HCT116 (cell line): ENCODE data around the gene PRPH. TPM values are rescaled to one million over a fixed set of nuclear protein-coding genes. Genes with fewer than 3 reads are reported as not detected.

ENCODE experiments used
- ATAC-seq: fragments of 200-7000 bp; cut with Tn5 transposase; 2 replicates; pipeline ENCODE4 v1.9.1; 2020; ENCODE audit warnings: mild to moderate bottlenecking, moderate library complexity
- BruUV-seq: library from RNA; stranded (reverse); fragments of 400-500 nt; replicated peaks from 2 replicates; lab custom pipeline; 2021; lab: Mats Ljungman, UMichigan
- CTCF ChIA-PET: fragments of 300-600 bp; sonication (Branson Sonifier 250); formaldehyde crosslinking; loops from one replicate; lab custom pipeline; 2021; ENCODE audit warnings: antibody characterized with exemption; lab: Charles Lee
- POLR2A ChIA-PET: fragments of 300-600, 350-600 bp; sonication (Branson Sonifier 250); formaldehyde crosslinking; loops from one replicate; lab custom pipeline; 2021; ENCODE audit warnings: antibody characterized with exemption; lab: Charles Lee
- RAD21 ChIA-PET, 2 experiments: fragments of 300-600 bp; sonication (Branson Sonifier 250); formaldehyde crosslinking; loops; one replicate each; lab custom pipeline; 2023; ENCODE audit warnings: low total read pairs in 2 of 2; ENCODE audit not compliant: uncharacterized antibody in 2 of 2, unreplicated experiment in 2 of 2, low non-redundant PET in 1 of 2; lab: Charles Lee
- DNase-seq: peaks from one replicate; pipeline ENCODE4 v3.0.0-alpha.2; 2010; ENCODE audit warnings: low read depth, low spot score
- H2AFZ ChIP-seq: fragments of 200-600 bp; shearing (Covaris generic), sonication (generic); 2 replicates; pipeline ENCODE4 v1.6.1; 2017; ENCODE audit warnings: low read depth, mixed run types, mixed read lengths, antibody characterized with exemption, low read length; ENCODE audit not compliant: poor library complexity, severe bottlenecking
- H3K27ac ChIP-seq: 2 replicates; pipeline ENCODE4 v1.5.1; 2012; ENCODE audit warnings: low read depth, low read length
- H3K27me3 ChIP-seq: fragments of 200-600 bp; sonication (generic); 2 replicates; pipeline ENCODE4 v1.6.1; 2016; ENCODE audit warnings: mixed run types, low read length, mixed read lengths; ENCODE audit not compliant: insufficient read depth
- H3K36me3 ChIP-seq, 2 experiments: fragments of 200-500 bp in 1 of 2; fragments of 200-600 bp in 1 of 2; sonication (Bioruptor generic) in 1 of 2; sonication (generic) in 1 of 2; 2 replicates each; pipeline versions ENCODE4 v1.5.1 to v1.6.1; 2014 to 2016; ENCODE audit warnings: low read length in 2 of 2, inconsistent platforms in 1 of 2, mixed read lengths in 1 of 2, mixed run types in 1 of 2; ENCODE audit not compliant: insufficient read depth in 2 of 2, control insufficient read depth in 1 of 2
- H3K4me1 ChIP-seq, 2 experiments: fragments of 200-600 bp in 1 of 2; sonication (generic) in 1 of 2; 2 replicates each; pipeline versions ENCODE4 v1.5.1 to v1.6.1; 2012 to 2017; ENCODE audit warnings: low read length in 2 of 2, inconsistent platforms in 1 of 2, mild to moderate bottlenecking in 1 of 2, mixed read lengths in 1 of 2, mixed run types in 1 of 2, moderate library complexity in 1 of 2; ENCODE audit not compliant: insufficient read depth in 2 of 2, control insufficient read depth in 1 of 2
- H3K4me2 ChIP-seq: fragments of 200-600 bp; sonication (generic); 2 replicates; pipeline ENCODE4 v1.6.1; 2017; ENCODE audit warnings: mixed run types, low read length, mixed read lengths
- H3K4me3 ChIP-seq, 2 experiments: fragments of 200-600 bp in 1 of 2; sonication (generic) in 1 of 2; replicated peaks in 1 of 2; 2 replicates each; pipeline ENCODE4 v1.5.1; 2011 to 2016; ENCODE audit warnings: low read length in 2 of 2, control low read depth in 1 of 2, low read depth in 1 of 2, mild to moderate bottlenecking in 1 of 2, mixed read lengths in 1 of 2, mixed run types in 1 of 2
- H3K79me2 ChIP-seq: fragments of 200-600 bp; sonication (generic); 2 replicates; pipeline ENCODE4 v1.6.1; 2017; ENCODE audit warnings: mild to moderate bottlenecking, mixed run types, low read length, moderate library complexity, mixed read lengths; ENCODE audit not compliant: insufficient read depth
- H3K9ac ChIP-seq: fragments of 200-600 bp; sonication (generic); 2 replicates; pipeline ENCODE4 v1.6.1; 2016; ENCODE audit warnings: low read length, mixed read lengths
- H3K9me2 ChIP-seq: fragments of 200-600 bp; sonication (generic), shearing (Covaris generic); 2 replicates; pipeline ENCODE4 v1.6.1; 2017; ENCODE audit warnings: mixed run types, mild to moderate bottlenecking, moderate library complexity; ENCODE audit not compliant: insufficient read depth
- H3K9me3 ChIP-seq, 2 experiments: fragments of 200-500 bp in 1 of 2; fragments of 200-600 bp in 1 of 2; sonication (Bioruptor generic) in 1 of 2; sonication (generic) in 1 of 2; 2 replicates each; pipeline ENCODE4 v1.6.1; 2014 to 2017; ENCODE audit warnings: low read length in 2 of 2, mixed read lengths in 2 of 2, inconsistent platforms in 1 of 2, low read depth in 1 of 2, mild to moderate bottlenecking in 1 of 2, mixed run types in 1 of 2, moderate library complexity in 1 of 2; ENCODE audit not compliant: control insufficient read depth in 1 of 2, insufficient read depth in 1 of 2
- H4K20me1 ChIP-seq: fragments of 200-600 bp; sonication (generic), shearing (Covaris generic); 2 replicates; pipeline ENCODE4 v1.6.1; 2017; ENCODE audit warnings: mixed run types, mild to moderate bottlenecking, moderate library complexity; ENCODE audit not compliant: insufficient read depth
- ATF3 ChIP-seq: IDR thresholded peaks from 2 replicates; pipeline ENCODE4 v1.6.1; 2012
- CBX3 ChIP-seq: IDR thresholded peaks from 2 replicates; pipeline ENCODE4 v1.6.1; 2012; ENCODE audit warnings: low read depth
- CEBPB ChIP-seq: IDR thresholded peaks from 2 replicates; pipeline ENCODE4 v1.6.1; 2012; ENCODE audit warnings: low read depth
- CTCF ChIP-seq, 3 experiments: fragments of 200-600 bp in 1 of 3; sonication (generic) in 1 of 3; IDR thresholded peaks in 2 of 3; conservative IDR thresholded peaks in 1 of 3; 2 replicates each; pipeline ENCODE4 v1.5.1; 2012 to 2017; ENCODE audit warnings: low read depth in 2 of 3, low read length in 2 of 3, antibody characterized with exemption in 1 of 3, borderline replicate concordance in 1 of 3, control low read depth in 1 of 3, mild to moderate bottlenecking in 1 of 3, mixed read lengths in 1 of 3, mixed run types in 1 of 3, moderate library complexity in 1 of 3; ENCODE audit not compliant: insufficient read depth in 1 of 3
- EGR1 ChIP-seq: IDR thresholded peaks from 2 replicates; pipeline ENCODE4 v1.6.1; 2012; ENCODE audit warnings: low read depth
- ELF1 ChIP-seq: IDR thresholded peaks from 2 replicates; pipeline ENCODE4 v1.6.1; 2012; ENCODE audit warnings: low read depth, borderline replicate concordance
- EZH2 ChIP-seq: fragments of 200-600 bp; sonication (generic); IDR thresholded peaks from 2 replicates; pipeline ENCODE4 v1.6.1; 2017; ENCODE audit warnings: antibody characterized with exemption, mixed run types
- FOSL1 ChIP-seq: IDR thresholded peaks from 2 replicates; pipeline ENCODE4 v1.6.1; 2012; ENCODE audit warnings: low read depth
- POLR2A ChIP-seq: IDR thresholded peaks from 2 replicates; pipeline ENCODE4 v1.7.0; 2011; ENCODE audit warnings: borderline replicate concordance; ENCODE audit not compliant: insufficient read depth, insufficient read length; ENCODE audit errors: extremely low read depth
- RAD21 ChIP-seq: IDR thresholded peaks from 2 replicates; pipeline ENCODE4 v1.6.1; 2012; ENCODE audit warnings: low read depth, mild to moderate bottlenecking
- REST ChIP-seq: IDR thresholded peaks from 2 replicates; pipeline ENCODE4 v1.6.1; 2012; ENCODE audit warnings: low read depth
- SIN3A ChIP-seq: IDR thresholded peaks from 2 replicates; pipeline ENCODE4 v1.6.1; 2012; ENCODE audit warnings: low read depth
- SP1 ChIP-seq: IDR thresholded peaks from 2 replicates; pipeline ENCODE4 v1.6.1; 2012; ENCODE audit warnings: low read depth
- SRF ChIP-seq: IDR thresholded peaks from 2 replicates; pipeline ENCODE4 v1.6.1; 2012; ENCODE audit warnings: low read depth
- TCF7L2 ChIP-seq: IDR thresholded peaks from 2 replicates; pipeline ENCODE4 v1.7.0; 2011; ENCODE audit warnings: borderline replicate concordance, inconsistent platforms; ENCODE audit not compliant: insufficient read depth, insufficient read length; ENCODE audit errors: extremely low read depth
- YY1 ChIP-seq: IDR thresholded peaks from 2 replicates; pipeline ENCODE4 v1.6.1; 2011; ENCODE audit warnings: low read length, low read depth, moderate library complexity, mild to moderate bottlenecking; ENCODE audit not compliant: insufficient replicate concordance; ENCODE audit errors: extremely low read depth
- ZBTB33 ChIP-seq: IDR thresholded peaks from 2 replicates; pipeline ENCODE4 v1.6.1; 2011; ENCODE audit warnings: mild to moderate bottlenecking, low read length, moderate library complexity; ENCODE audit not compliant: insufficient replicate concordance; ENCODE audit errors: extremely low read depth
- ZFX ChIP-seq: fragments of 450-650 bp; IDR thresholded peaks from 2 replicates; pipeline ENCODE4 v1.6.1; 2017
- intact Hi-C: fragments of 100-400 bp; cut with micrococcal nuclease; formaldehyde crosslinking; loops from 2 replicates; pipeline ENCODE4 v1.10.0; 2022
- total RNA-seq: library from RNA; stranded (reverse); gene quantifications from one replicate; pipeline ENCODE4 v1.2.1, GENCODE V29; 2021; ENCODE audit not compliant: unreplicated experiment

Gene PRPH
- total RNA-seq, 1 experiment from 2014 or later = 6.7 TPM

- peak overlapping the region; percentile 73 to 80 for H3K4me3 ChIP-seq
- peak overlapping the region; percentile 79 for H3K9ac ChIP-seq
- DNase-seq (peak; percentile 89), ATAC-seq (peak; percentile 95)
- RAD21 ChIA-PET = interaction anchor here (0.6 to 1.3 kb wide), 7 partner anchors 10 to 167 kb away, joined by 3 to 6 read pairs (median 4); no protein-coding TSS in a partner anchor
- no peaks in the 10 kb centered on the region for H3K9me2 ChIP-seq
- peaks cover 4% of the 10 kb centered on the region; the same call in 1 of the 2 replicates for H3K79me2 ChIP-seq
- no TSS peak for BruUV-seq
- CTCF ChIA-PET = interaction anchor here (0.6 to 4.2 kb wide), 37 partner anchors 8 to 394 kb away, joined by 3 to 74 read pairs (median 5); partner anchors contain the start of genes C1QL4, PRPH, SPATS2 and TMBIM6
- H3K4me1 ChIP-seq = peaks cover 37 to 47% of the 10 kb centered on the region in 2 experiments
- H3K4me2 ChIP-seq = peak overlapping the region; percentile 88
- no peaks in the 10 kb centered on the region for H3K27me3 ChIP-seq
- intact Hi-C loops = no loop called here
- no peaks in the 10 kb centered on the region for H4K20me1 ChIP-seq
- H2AFZ ChIP-seq = peak overlapping the region; percentile 72
- POLR2A ChIA-PET = interaction anchor here (0.6 to 2.7 kb wide), 13 partner anchors 10 to 1870 kb away, joined by 3 to 16 read pairs (median 3); partner anchors contain the start of genes POU6F1 and SPATS2
- peak overlapping the region; percentile 80 for H3K27ac ChIP-seq
- no peaks in the 10 kb centered on the region for H3K9me3 ChIP-seq
- peaks cover 0 to 11% of the 10 kb centered on the region in 2 experiments; a peak in 2 of 4 replicates for H3K36me3 ChIP-seq
- TF ChIP-seq SRF (no peak), ATF3 (no peak), ZFX (no peak), ZBTB33 (peak; percentile 16), EZH2 (no peak), REST (no peak), EGR1 (no peak), CEBPB (no peak), RAD21 (no peak), FOSL1 (no peak), SIN3A (no peak), POLR2A (peak; percentile 57), YY1 (peak; percentile 65), CTCF (IDR thresholded peaks at IDR 0.05 in 2 of 3, conservative IDR thresholded peaks at IDR 0.05 in 1 of 3; ENCODE audit: borderline replicate concordance in 1 of 3, insufficient read depth in 1 of 3, low read depth in 2 of 3, low read length in 2 of 3) (peak in 2 of 3 experiments; percentile 88 to 96; a peak in 4 of 6 replicates), CBX3 (no peak), TCF7L2 (no peak), SP1 (no peak), ELF1 (no peak)
Observed at GRCh38 chr12:49347311-49348193, 52.6 kb downstream of the PRPH start.
